ELR (cell line): Measurements from ENCODE around the gene TMEM9.

Experiments used
- DNase-seq: peaks from one replicate; pipeline ENCODE4 v3.0.0-alpha.2; 2015; ENCODE audit warnings: low read depth

Gene TMEM9

GRCh38 chr1:201104141-201104540 lies 50.1 kb downstream of the TMEM9 start:
- no peak for DNase-seq

GRCh38 chr1:201103666-201104065 lies 50.6 kb downstream of the TMEM9 start:
- no peak for DNase-seq

- no peak for DNase-seq
Observed at GRCh38 chr1:201100169-201100930, 53.9 kb downstream of the TMEM9 start.

- DNase-seq = no peak
Observed at GRCh38 chr1:201098992-201099677, 55.1 kb downstream of the TMEM9 start.

- peak; percentile 14 for DNase-seq
Observed at GRCh38 chr1:201096977-201097856, 57.1 kb downstream of the TMEM9 start.

- no peak for DNase-seq
Observed at GRCh38 chr1:201096041-201096461, 58.2 kb downstream of the TMEM9 start.

- DNase-seq = no peak
Observed at GRCh38 chr1:201095581-201095980, 58.7 kb downstream of the TMEM9 start.

- no peak for DNase-seq
Observed at GRCh38 chr1:201094832-201095231, 59.4 kb downstream of the TMEM9 start.

GRCh38 chr1:201093962-201094361 lies 60.3 kb downstream of the TMEM9 start:
- DNase-seq = no peak

GRCh38 chr1:201093561-201093960 lies 60.7 kb downstream of the TMEM9 start:
- no peak for DNase-seq

GRCh38 chr1:201092738-201093137 lies 61.5 kb downstream of the TMEM9 start:
- DNase-seq = no peak

GRCh38 chr1:201091256-201091655 lies 63.0 kb downstream of the TMEM9 start:
- no peak for DNase-seq

- no peak for DNase-seq
Observed at GRCh38 chr1:201090541-201090940, 63.7 kb downstream of the TMEM9 start.

GRCh38 chr1:201089596-201089995 lies 64.7 kb downstream of the TMEM9 start:
- DNase-seq = no peak

- DNase-seq = no peak
Observed at GRCh38 chr1:201088901-201089525, 65.3 kb downstream of the TMEM9 start.

- DNase-seq = no peak
Observed at GRCh38 chr1:201088395-201088794, 65.9 kb downstream of the TMEM9 start.

- peak; percentile 61 for DNase-seq
Observed at GRCh38 chr1:201085902-201086735, 68.2 kb downstream of the TMEM9 start.
